Breast epithelium (tissue), 3 donors: ENCODE data around the gene CPNE2.

Experiments used
- CTCF ChIP-seq, 3 donors: fragments of 450-650 bp; IDR thresholded peaks; one replicate each; pipeline ENCODE4 v1.5.1; 2016 to 2017; ENCODE audit warnings: antibody characterized with exemption in 3 of 3, mild to moderate bottlenecking in 3 of 3, moderate library complexity in 3 of 3
- POLR2A ChIP-seq: fragments of 450-650 bp; IDR thresholded peaks from one replicate; pipeline ENCODE4 v1.6.1; 2016; ENCODE audit warnings: antibody characterized with exemption, mild to moderate bottlenecking, moderate library complexity
- POLR2AphosphoS5 ChIP-seq, 3 donors: sonication (generic); formaldehyde crosslinking; IDR thresholded peaks; one replicate each; pipeline ENCODE4 v1.6.1; 2017; ENCODE audit warnings: antibody characterized with exemption in 3 of 3

GRCh38 chr16:57145046-57146021, 53.0 kb downstream of the CPNE2 start:
- TF ChIP-seq CTCF (IDR thresholded peaks at IDR 0.05) = no peak
- no peak for TF ChIP-seq POLR2A
- TF ChIP-seq POLR2AphosphoS5 (IDR thresholded peaks at IDR 0.05) = no peak
